Activated CD4-positive, alpha-beta memory T cell treated with anti-CD3 and anti-CD28 coated beads, Interleukin-2, amount 10 ng/mL, durations not matched to agents 7 days and 5 days (primary cell): ENCODE measurements around the gene SEC16A. TPM values are rescaled to one million over a fixed set of nuclear protein-coding genes. Genes with fewer than 3 reads are reported as not detected.

ENCODE experiments used
- CTCF ChIA-PET: fragments of 350-600 bp; sonication (Branson Sonifier 250); formaldehyde crosslinking; loops from one replicate; lab custom pipeline; 2021; ENCODE audit warnings: antibody characterized with exemption, inconsistent platforms; lab: Charles Lee
- POLR2A ChIA-PET: fragments of 350-600 bp; sonication (Branson Sonifier 250); formaldehyde crosslinking; loops from one replicate; lab custom pipeline; 2021; ENCODE audit warnings: antibody characterized with exemption; lab: Charles Lee
- DNase-seq: peaks from one replicate; pipeline ENCODE4 v3.0.0-alpha.2; 2020
- H3K27ac Mint-ChIP-seq: one replicate; pipeline ENCODE4 v1.8.0; 2021; ENCODE audit warnings: mild to moderate bottlenecking, mixed read lengths
- H3K27me3 Mint-ChIP-seq: one replicate; pipeline ENCODE4 v1.8.0; 2021; ENCODE audit warnings: mixed read lengths
- H3K36me3 Mint-ChIP-seq: one replicate; pipeline ENCODE4 v1.8.0; 2021; ENCODE audit warnings: low read depth, mixed read lengths
- H3K4me1 Mint-ChIP-seq: one replicate; pipeline ENCODE4 v1.8.0; 2021; ENCODE audit warnings: mixed read lengths
- H3K4me3 Mint-ChIP-seq: one replicate; pipeline ENCODE4 v1.8.0; 2021; ENCODE audit warnings: mild to moderate bottlenecking, mixed read lengths
- H3K9me3 Mint-ChIP-seq: one replicate; pipeline ENCODE4 v1.8.0; 2021; ENCODE audit warnings: mixed read lengths
- total RNA-seq, 2 experiments: library from RNA; stranded (reverse); gene quantifications; one replicate each; pipeline ENCODE4 v1.2.3, GENCODE V29; 2021

The SEC16A gene
- total RNA-seq, 2 experiments from 2014 or later = 56.1 to 61.0 TPM

- Mint-ChIP-seq H3K27ac (no peak overlapping the region), H3K9me3 (no peaks in the 10 kb centered on the region), H3K27me3 (no peaks in the 10 kb centered on the region), H3K4me3 (peak overlapping the region; percentile 35), H3K4me1 (peaks cover 24% of the 10 kb centered on the region), H3K36me3 (peaks cover 35% of the 10 kb centered on the region)
- POLR2A ChIA-PET = interaction anchor here (1.3 kb wide), 3 partner anchors 30 to 78 kb away, joined by 3 to 4 read pairs (median 3); partner anchors contain the start of genes DNLZ, ENTR1 and PMPCA
- no peak for DNase-seq
- CTCF ChIA-PET = no interaction called here
These were observed 41.6 kb downstream of the SEC16A start for GRCh38 chr9:136441191-136441680.

GRCh38 chr9:136439481-136440408 is 43.1 kb downstream of the SEC16A start, which contains the start of gene INPP5E:
Gene INPP5E (minus strand): TSS chr9:136439845. CDS start chr9:136439419, 426 bp downstream.
- peaks cover 28% of the 10 kb centered on the region for H3K4me1 Mint-ChIP-seq
- ChIA-PET POLR2A (interaction anchor here (0.8 to 2.7 kb wide), 6 partner anchors 16 to 288 kb away, joined by 3 to 16 read pairs (median 5); partner anchors contain the start of genes DNLZ, ENTR1, PMPCA and SNAPC4), CTCF (interaction anchor here (0.6 to 2.9 kb wide), 4 partner anchors 10 to 77 kb away, joined by 3 to 8 read pairs (median 4); partner anchors contain the start of genes DNLZ, ENTR1 and PMPCA)
- peak; percentile 84 for DNase-seq
- peaks cover 39% of the 10 kb centered on the region for H3K36me3 Mint-ChIP-seq
- no peaks in the 10 kb centered on the region for H3K27me3 Mint-ChIP-seq
- no peak within 1 kb of the TSS for H3K27ac Mint-ChIP-seq
- peak within 1 kb of the TSS; percentile 87 for H3K4me3 Mint-ChIP-seq
- no peaks in the 10 kb centered on the region for H3K9me3 Mint-ChIP-seq

- Mint-ChIP-seq H3K36me3 (peaks cover 34% of the 10 kb centered on the region), H3K4me1 (peaks cover 28% of the 10 kb centered on the region), H3K27me3 (no peaks in the 10 kb centered on the region), H3K27ac (peak overlapping the region; percentile 76), H3K4me3 (peak overlapping the region; percentile 87), H3K9me3 (no peaks in the 10 kb centered on the region)
- DNase-seq = peak; percentile 66
- ChIA-PET CTCF (interaction anchor here (0.8 to 2.9 kb wide), 3 partner anchors 13 to 76 kb away, joined by 3 to 8 read pairs (median 4); partner anchors contain the start of genes DNLZ, ENTR1 and PMPCA), POLR2A (interaction anchor here (0.7 to 2.7 kb wide), 7 partner anchors 15 to 289 kb away, joined by 3 to 16 read pairs (median 6); partner anchors contain the start of genes DNLZ, ENTR1, PMPCA and SNAPC4)
These were observed 44.0 kb downstream of the SEC16A start for GRCh38 chr9:136438548-136439480.

DNA sequence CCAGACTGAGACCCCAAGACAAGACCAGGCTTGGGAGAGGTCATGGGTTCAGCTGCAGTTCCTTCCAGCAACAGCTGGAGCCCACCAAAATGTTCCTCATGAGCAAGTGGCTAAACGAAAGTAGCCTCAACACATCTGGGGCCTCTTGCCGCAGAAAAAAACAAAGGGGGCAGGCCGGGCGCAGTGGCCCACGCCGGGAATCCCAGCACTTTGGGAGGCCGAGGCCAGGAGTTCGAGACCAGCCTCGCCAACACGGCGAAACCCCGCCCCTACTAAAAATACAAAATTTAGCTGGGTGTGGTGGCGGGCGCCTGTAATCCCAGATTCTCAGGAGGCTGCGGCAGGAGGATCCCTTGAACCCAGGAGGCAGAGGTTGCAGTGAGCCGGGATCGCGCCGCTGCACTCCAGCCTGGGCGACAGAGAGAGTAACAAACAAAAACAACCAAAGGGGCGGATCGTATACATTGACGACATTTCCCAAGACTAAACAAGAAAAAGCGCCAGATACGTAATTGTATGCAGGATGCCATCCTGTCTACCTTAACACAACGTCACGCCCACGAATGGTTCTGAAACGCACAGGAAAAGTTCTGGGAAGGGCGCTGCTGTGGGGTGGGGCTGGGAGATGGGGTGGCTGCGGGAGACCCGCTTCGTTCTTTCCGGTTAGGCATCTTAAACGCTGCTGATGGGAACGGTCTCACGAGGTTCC is 44.8 kb downstream of the SEC16A start:
- Mint-ChIP-seq H3K9me3 (no peaks in the 10 kb centered on the region), H3K27me3 (no peaks in the 10 kb centered on the region), H3K4me1 (peaks cover 28% of the 10 kb centered on the region), H3K36me3 (peaks cover 30% of the 10 kb centered on the region), H3K4me3 (peak overlapping the region; percentile 87), H3K27ac (peak overlapping the region; percentile 76)
- CTCF ChIA-PET = interaction anchor here (0.8 to 2.9 kb wide), 2 partner anchors 12 to 75 kb away, joined by 3 to 8 read pairs; partner anchors contain the start of gene DNLZ
- POLR2A ChIA-PET = interaction anchor here (0.7 to 2.7 kb wide), 5 partner anchors 14 to 75 kb away, joined by 3 to 16 read pairs (median 7); partner anchors contain the start of genes DNLZ, ENTR1 and PMPCA
- no peak for DNase-seq

GRCh38 chr9:136437430-136437829 is 45.4 kb downstream of the SEC16A start:
- H3K27ac Mint-ChIP-seq = peak overlapping the region; percentile 35
- DNase-seq = no peak
- peaks cover 28% of the 10 kb centered on the region for H3K4me1 Mint-ChIP-seq
- ChIA-PET POLR2A (interaction anchor here (2.7 kb wide), 1 partner anchor 26 kb away, joined by 16 read pairs; the partner anchor contains the start of genes ENTR1 and PMPCA), CTCF (no interaction called here)
- H3K4me3 Mint-ChIP-seq = peak overlapping the region; percentile 87
- peaks cover 24% of the 10 kb centered on the region for H3K36me3 Mint-ChIP-seq
- H3K27me3 Mint-ChIP-seq = no peaks in the 10 kb centered on the region
- H3K9me3 Mint-ChIP-seq = no peaks in the 10 kb centered on the region

GRCh38 chr9:136436055-136436634 is 46.7 kb downstream of the SEC16A start:
- Mint-ChIP-seq H3K27me3 (no peaks in the 10 kb centered on the region), H3K4me1 (peaks cover 28% of the 10 kb centered on the region), H3K4me3 (peak overlapping the region; percentile 87), H3K36me3 (peaks cover 17% of the 10 kb centered on the region), H3K9me3 (no peaks in the 10 kb centered on the region), H3K27ac (no peak overlapping the region)
- POLR2A ChIA-PET = no interaction called here
- CTCF ChIA-PET = no interaction called here
- no peak for DNase-seq

DNA sequence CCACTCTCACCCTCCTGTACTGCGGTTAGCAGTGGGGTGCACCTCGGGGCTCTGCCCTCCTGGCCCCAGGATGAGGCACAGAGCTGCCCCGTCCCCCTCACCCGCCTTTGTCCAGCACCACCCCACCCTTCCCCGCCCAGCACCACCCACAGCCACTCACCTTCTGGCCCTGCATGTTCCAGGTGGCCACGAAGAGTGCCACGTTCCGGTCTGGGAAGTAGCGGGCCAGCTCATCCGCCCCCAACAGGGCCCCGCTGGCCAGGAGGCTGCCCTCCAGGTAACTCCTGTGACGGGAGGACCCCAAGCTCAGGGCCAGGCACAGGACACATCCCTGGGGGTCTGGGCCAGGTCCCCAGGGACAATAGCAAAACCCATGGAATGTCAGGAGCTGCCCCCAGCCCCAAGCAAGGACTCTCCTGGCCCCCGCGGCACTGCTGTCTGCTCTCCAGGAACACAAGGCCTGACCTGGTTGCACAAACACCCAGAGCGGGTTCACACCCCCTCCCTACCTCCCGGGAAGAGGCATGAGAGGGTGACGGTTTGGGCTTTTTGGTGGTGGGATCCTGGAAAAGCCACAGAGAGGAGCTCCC is 48.2 kb downstream of the SEC16A start:
- H3K27ac Mint-ChIP-seq = no peak overlapping the region
- CTCF ChIA-PET = no interaction called here
- POLR2A ChIA-PET = interaction anchor here (1.5 kb wide), 1 partner anchor 10 kb away, joined by 5 read pairs; no protein-coding TSS in a partner anchor
- no peaks in the 10 kb centered on the region for H3K9me3 Mint-ChIP-seq
- peaks cover 14% of the 10 kb centered on the region for H3K36me3 Mint-ChIP-seq
- DNase-seq = no peak
- H3K27me3 Mint-ChIP-seq = no peaks in the 10 kb centered on the region
- H3K4me1 Mint-ChIP-seq = peaks cover 25% of the 10 kb centered on the region
- no peak overlapping the region for H3K4me3 Mint-ChIP-seq

- H3K36me3 Mint-ChIP-seq = peaks cover 14% of the 10 kb centered on the region
- H3K27me3 Mint-ChIP-seq = no peaks in the 10 kb centered on the region
- no peak for DNase-seq
- ChIA-PET CTCF (no interaction called here), POLR2A (interaction anchor here (1.5 kb wide), 1 partner anchor 9 kb away, joined by 5 read pairs; no protein-coding TSS in a partner anchor)
- no peak overlapping the region for H3K27ac Mint-ChIP-seq
- H3K9me3 Mint-ChIP-seq = no peaks in the 10 kb centered on the region
- H3K4me3 Mint-ChIP-seq = no peak overlapping the region
- H3K4me1 Mint-ChIP-seq = peaks cover 25% of the 10 kb centered on the region
These were observed 48.8 kb downstream of the SEC16A start for GRCh38 chr9:136433849-136434579.

DNA sequence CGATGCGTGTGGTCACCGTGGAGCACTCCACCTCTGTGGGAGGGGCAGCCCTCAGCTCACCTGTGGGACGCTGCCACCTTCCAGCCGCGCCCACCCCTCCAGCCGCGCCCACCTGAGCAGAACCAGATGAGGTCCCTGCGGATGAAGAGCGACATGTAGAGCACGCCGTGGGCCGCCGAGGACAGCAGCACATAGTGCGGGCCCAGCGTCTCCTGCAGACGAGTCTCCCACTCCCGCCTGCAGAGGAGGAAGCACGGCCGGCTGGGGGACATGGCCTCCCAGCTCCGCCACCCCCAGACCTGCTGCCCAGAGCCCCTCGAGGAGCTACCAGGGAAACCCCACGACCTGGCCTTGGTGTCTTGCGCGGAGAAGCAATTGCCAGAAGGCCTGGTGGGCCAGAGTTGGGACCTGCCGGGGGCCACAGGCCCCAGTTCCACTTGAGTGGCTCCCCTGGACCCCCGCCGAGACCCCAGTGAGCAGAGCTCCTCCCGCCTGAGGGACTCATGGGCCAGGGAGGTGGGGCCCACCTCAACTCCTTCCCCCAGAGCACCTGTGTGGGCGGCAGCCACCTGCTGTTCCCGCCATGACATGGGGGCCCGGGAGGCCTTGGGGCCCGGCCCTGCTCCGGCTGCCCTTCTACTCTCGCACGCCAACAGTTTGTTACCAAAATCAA is 49.7 kb downstream of the SEC16A start:
- peaks cover 10% of the 10 kb centered on the region for H3K36me3 Mint-ChIP-seq
- ChIA-PET CTCF (no interaction called here), POLR2A (no interaction called here)
- DNase-seq = no peak
- H3K27me3 Mint-ChIP-seq = no peaks in the 10 kb centered on the region
- H3K27ac Mint-ChIP-seq = no peak overlapping the region
- H3K4me1 Mint-ChIP-seq = peaks cover 22% of the 10 kb centered on the region
- no peaks in the 10 kb centered on the region for H3K9me3 Mint-ChIP-seq
- H3K4me3 Mint-ChIP-seq = no peak overlapping the region

- H3K9me3 Mint-ChIP-seq = no peaks in the 10 kb centered on the region
- CTCF ChIA-PET = no interaction called here
- DNase-seq = no peak
- H3K4me3 Mint-ChIP-seq = no peak overlapping the region
- H3K36me3 Mint-ChIP-seq = peaks cover 8% of the 10 kb centered on the region
- H3K27me3 Mint-ChIP-seq = no peaks in the 10 kb centered on the region
- H3K4me1 Mint-ChIP-seq = peaks cover 18% of the 10 kb centered on the region
- H3K27ac Mint-ChIP-seq = no peak overlapping the region
- POLR2A ChIA-PET = no interaction called here
These were observed 50.2 kb downstream of the SEC16A start for GRCh38 chr9:136432591-136432990.
